Measurements from ENCODE around the gene FAM83E. TPM values are rescaled to one million over a fixed set of nuclear protein-coding genes. Genes with fewer than 3 reads are reported as not detected.

The FAM83E gene
- total and polyA plus RNA-seq, 2 experiments from 2014 or later: 1.0 to 2.3 TPM

DNA sequence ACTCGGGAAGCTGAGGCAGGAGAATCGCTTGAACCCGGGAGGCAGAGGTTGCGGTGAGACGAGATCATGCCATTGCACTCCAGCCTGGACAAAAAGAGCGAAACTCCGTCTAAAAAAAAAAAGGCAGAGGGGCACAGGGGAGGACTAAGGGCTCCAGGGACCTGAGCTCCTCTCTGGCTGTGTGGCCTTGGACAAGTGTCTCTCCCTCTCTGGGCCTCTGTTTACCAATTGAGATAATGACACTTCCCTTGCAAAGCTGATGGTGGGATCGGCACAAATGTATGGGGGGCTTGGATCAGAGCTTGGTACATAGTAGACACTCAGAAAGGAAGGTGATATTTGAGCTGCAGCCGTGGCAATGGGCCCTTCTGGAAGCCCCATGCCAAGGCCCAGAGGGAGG, 19.7 kb downstream of the FAM83E start (continued):
- TF ChIP-seq, protein P1, sequence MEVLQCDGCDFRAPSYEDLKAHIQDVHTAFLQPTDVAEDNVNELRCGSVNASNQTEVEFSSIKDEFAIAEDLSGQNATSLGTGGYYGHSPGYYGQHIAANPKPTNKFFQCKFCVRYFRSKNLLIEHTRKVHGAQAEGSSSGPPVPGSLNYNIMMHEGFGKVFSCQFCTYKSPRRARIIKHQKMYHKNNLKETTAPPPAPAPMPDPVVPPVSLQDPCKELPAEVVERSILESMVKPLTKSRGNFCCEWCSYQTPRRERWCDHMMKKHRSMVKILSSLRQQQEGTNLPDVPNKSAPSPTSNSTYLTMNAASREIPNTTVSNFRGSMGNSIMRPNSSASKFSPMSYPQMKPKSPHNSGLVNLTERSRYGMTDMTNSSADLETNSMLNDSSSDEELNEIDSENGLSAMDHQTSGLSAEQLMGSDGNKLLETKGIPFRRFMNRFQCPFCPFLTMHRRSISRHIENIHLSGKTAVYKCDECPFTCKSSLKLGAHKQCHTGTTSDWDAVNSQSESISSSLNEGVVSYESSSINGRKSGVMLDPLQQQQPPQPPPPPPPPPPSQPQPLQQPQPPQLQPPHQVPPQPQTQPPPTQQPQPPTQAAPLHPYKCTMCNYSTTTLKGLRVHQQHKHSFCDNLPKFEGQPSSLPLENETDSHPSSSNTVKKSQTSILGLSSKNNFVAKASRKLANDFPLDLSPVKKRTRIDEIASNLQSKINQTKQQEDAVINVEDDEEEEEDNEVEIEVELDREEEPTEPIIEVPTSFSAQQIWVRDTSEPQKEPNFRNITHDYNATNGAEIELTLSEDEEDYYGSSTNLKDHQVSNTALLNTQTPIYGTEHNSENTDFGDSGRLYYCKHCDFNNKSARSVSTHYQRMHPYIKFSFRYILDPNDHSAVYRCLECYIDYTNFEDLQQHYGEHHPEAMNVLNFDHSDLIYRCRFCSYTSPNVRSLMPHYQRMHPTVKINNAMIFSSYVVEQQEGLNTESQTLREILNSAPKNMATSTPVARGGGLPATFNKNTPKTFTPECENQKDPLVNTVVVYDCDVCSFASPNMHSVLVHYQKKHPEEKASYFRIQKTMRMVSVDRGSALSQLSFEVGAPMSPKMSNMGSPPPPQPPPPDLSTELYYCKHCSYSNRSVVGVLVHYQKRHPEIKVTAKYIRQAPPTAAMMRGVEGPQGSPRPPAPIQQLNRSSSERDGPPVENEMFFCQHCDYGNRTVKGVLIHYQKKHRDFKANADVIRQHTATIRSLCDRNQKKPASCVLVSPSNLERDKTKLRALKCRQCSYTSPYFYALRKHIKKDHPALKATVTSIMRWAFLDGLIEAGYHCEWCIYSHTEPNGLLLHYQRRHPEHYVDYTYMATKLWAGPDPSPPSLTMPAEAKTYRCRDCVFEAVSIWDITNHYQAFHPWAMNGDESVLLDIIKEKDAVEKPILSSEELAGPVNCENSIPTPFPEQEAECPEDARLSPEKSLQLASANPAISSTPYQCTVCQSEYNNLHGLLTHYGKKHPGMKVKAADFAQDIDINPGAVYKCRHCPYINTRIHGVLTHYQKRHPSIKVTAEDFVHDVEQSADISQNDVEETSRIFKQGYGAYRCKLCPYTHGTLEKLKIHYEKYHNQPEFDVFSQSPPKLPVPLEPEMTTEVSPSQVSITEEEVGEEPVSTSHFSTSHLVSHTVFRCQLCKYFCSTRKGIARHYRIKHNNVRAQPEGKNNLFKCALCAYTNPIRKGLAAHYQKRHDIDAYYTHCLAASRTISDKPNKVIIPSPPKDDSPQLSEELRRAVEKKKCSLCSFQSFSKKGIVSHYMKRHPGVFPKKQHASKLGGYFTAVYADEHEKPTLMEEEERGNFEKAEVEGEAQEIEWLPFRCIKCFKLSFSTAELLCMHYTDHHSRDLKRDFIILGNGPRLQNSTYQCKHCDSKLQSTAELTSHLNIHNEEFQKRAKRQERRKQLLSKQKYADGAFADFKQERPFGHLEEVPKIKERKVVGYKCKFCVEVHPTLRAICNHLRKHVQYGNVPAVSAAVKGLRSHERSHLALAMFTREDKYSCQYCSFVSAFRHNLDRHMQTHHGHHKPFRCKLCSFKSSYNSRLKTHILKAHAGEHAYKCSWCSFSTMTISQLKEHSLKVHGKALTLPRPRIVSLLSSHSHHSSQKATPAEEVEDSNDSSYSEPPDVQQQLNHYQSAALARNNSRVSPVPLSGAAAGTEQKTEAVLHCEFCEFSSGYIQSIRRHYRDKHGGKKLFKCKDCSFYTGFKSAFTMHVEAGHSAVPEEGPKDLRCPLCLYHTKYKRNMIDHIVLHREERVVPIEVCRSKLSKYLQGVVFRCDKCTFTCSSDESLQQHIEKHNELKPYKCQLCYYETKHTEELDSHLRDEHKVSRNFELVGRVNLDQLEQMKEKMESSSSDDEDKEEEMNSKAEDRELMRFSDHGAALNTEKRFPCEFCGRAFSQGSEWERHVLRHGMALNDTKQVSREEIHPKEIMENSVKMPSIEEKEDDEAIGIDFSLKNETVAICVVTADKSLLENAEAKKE (CRISPR knock-in tag; IDR thresholded peaks at IDR 0.05): no peak
- TF ChIP-seq NANOG (IDR thresholded peaks at IDR 0.05; ENCODE audit: borderline replicate concordance) (no peak), POLR2AphosphoS5 (IDR thresholded peaks at IDR 0.05; ENCODE audit: low read depth) (no peak), ZNF331 (CRISPR knock-in tag; IDR thresholded peaks at IDR 0.05; ENCODE audit: low read depth) (no peak)

DNA sequence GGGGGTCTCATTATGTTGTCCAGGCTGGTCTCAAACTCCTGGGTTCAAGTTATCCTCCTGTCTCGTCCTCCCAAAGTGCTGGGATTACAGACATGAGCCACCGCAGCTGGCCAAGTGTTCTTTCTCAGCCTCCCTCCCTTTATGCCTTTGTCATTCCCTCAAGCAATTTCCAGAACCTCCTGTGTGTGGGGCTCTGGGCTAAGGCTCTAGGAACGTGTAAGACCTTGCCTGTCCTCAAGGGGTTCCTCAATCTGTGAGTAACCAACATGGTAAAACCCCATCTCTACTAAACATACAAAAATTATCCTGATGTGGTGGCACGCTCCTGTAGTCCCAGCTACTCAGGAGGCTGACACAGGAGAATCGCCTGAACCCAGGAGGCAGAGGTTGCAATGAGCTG, 23.9 kb downstream of the FAM83E start:
- Histone ChIP-seq H3F3A (replicated peaks; ENCODE audit: low read depth) (no peaks in the 10 kb centered on the region), H3K4me2 (no peak overlapping the region), H3K79me2 (replicated peaks; ENCODE audit: insufficient read depth) (no peaks in the 10 kb centered on the region), H3K36me3 (ENCODE audit: insufficient read depth) (no peaks in the 10 kb centered on the region), H3K9me2 (ENCODE audit: insufficient read depth) (no peaks in the 10 kb centered on the region), H2AFZ (no peak overlapping the region), H3K4me3 (no peak overlapping the region), H3K27me3 (ENCODE audit: insufficient read depth) (no peaks in the 10 kb centered on the region), H3K4me1 (ENCODE audit: insufficient read depth) (no peaks in the 10 kb centered on the region), H3K27ac (ENCODE audit: low read depth) (no peak overlapping the region), H4K20me1 (replicated peaks; ENCODE audit: insufficient read depth) (no peaks in the 10 kb centered on the region)
- DNase-seq (ENCODE audit: low spot score) (peak; percentile 73), ATAC-seq (peak; percentile 56)
- H3K4me3 Mint-ChIP-seq: no peak overlapping the region
- TF ChIP-seq, protein P2, sequence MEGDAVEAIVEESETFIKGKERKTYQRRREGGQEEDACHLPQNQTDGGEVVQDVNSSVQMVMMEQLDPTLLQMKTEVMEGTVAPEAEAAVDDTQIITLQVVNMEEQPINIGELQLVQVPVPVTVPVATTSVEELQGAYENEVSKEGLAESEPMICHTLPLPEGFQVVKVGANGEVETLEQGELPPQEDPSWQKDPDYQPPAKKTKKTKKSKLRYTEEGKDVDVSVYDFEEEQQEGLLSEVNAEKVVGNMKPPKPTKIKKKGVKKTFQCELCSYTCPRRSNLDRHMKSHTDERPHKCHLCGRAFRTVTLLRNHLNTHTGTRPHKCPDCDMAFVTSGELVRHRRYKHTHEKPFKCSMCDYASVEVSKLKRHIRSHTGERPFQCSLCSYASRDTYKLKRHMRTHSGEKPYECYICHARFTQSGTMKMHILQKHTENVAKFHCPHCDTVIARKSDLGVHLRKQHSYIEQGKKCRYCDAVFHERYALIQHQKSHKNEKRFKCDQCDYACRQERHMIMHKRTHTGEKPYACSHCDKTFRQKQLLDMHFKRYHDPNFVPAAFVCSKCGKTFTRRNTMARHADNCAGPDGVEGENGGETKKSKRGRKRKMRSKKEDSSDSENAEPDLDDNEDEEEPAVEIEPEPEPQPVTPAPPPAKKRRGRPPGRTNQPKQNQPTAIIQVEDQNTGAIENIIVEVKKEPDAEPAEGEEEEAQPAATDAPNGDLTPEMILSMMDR (conservative IDR thresholded peaks at IDR 0.05; ENCODE audit: low read depth in 2 of 2): peak; percentile 44 to 49
- TF ChIP-seq ZNF331 (CRISPR knock-in tag; IDR thresholded peaks at IDR 0.05; ENCODE audit: low read depth): no peak
- no peaks in the 10 kb centered on the region for H3K36me3 Mint-ChIP-seq (ENCODE audit: low read depth)
- peaks cover 34% of the 10 kb centered on the region for H3K27me3 Mint-ChIP-seq (ENCODE audit: insufficient read depth, low read depth, poor library complexity)
- no peaks in the 10 kb centered on the region; the same call in 2 of the 3 replicates for H3K9me3 Mint-ChIP-seq
- H3K27ac Mint-ChIP-seq: no peak overlapping the region
- H3K4me1 Mint-ChIP-seq: peaks cover 4% of the 10 kb centered on the region; the same call in 2 of the 3 replicates
